IPS-15b (cell line): Measurements from ENCODE around the gene ITGB5.

Source experiments
- H3K27me3 ChIP-seq: one replicate; pipeline ENCODE4 v1.6.1; 2013; ENCODE audit warnings: low read length; ENCODE audit not compliant: control insufficient read depth, insufficient read depth
- H3K36me3 ChIP-seq: one replicate; pipeline ENCODE4 v1.6.1; 2013; ENCODE audit warnings: low read length; ENCODE audit not compliant: control insufficient read depth, insufficient read depth
- H3K4me1 ChIP-seq: one replicate; pipeline ENCODE4 v1.6.1; 2013; ENCODE audit warnings: mild to moderate bottlenecking, low read length; ENCODE audit not compliant: control insufficient read depth, insufficient read depth
- H3K4me3 ChIP-seq: one replicate; pipeline ENCODE4 v1.5.1; 2013; ENCODE audit warnings: low read depth, low read length
- H3K9ac ChIP-seq: one replicate; pipeline ENCODE4 v1.6.1; 2013; ENCODE audit warnings: low read depth, mild to moderate bottlenecking, low read length
- H3K9me3 ChIP-seq: one replicate; pipeline ENCODE4 v1.6.1; 2013; ENCODE audit warnings: mild to moderate bottlenecking, low read length; ENCODE audit not compliant: control insufficient read depth, insufficient read depth

The ITGB5 gene

GRCh38 chr3:124878561-124879336 is 8.4 kb downstream of the ITGB5 start:
- Histone ChIP-seq H3K36me3 (peaks cover 4% of the 10 kb centered on the region), H3K4me3 (no peak overlapping the region), H3K9me3 (no peaks in the 10 kb centered on the region), H3K4me1 (peaks cover 18% of the 10 kb centered on the region), H3K9ac (no peak overlapping the region), H3K27me3 (no peaks in the 10 kb centered on the region)

GRCh38 chr3:124877674-124878073 is 9.5 kb downstream of the ITGB5 start:
- H3K27me3 ChIP-seq, result no peaks in the 10 kb centered on the region
- H3K36me3 ChIP-seq, result peaks cover 4% of the 10 kb centered on the region
- H3K9ac ChIP-seq, result no peak overlapping the region
- no peaks in the 10 kb centered on the region for H3K9me3 ChIP-seq
- peaks cover 12% of the 10 kb centered on the region for H3K4me1 ChIP-seq
- no peak overlapping the region for H3K4me3 ChIP-seq

- H3K27me3 ChIP-seq, result no peaks in the 10 kb centered on the region
- H3K9me3 ChIP-seq, result no peaks in the 10 kb centered on the region
- peak overlapping the region; percentile 9 for H3K9ac ChIP-seq
- H3K36me3 ChIP-seq, result peaks cover 2% of the 10 kb centered on the region
- H3K4me3 ChIP-seq, result no peak overlapping the region
- peaks cover 8% of the 10 kb centered on the region for H3K4me1 ChIP-seq
These were observed 10.7 kb downstream of the ITGB5 start for GRCh38 chr3:124876401-124876878.

- Histone ChIP-seq H3K4me1 (peaks cover 8% of the 10 kb centered on the region), H3K27me3 (no peaks in the 10 kb centered on the region), H3K36me3 (peaks cover 2% of the 10 kb centered on the region), H3K4me3 (no peak overlapping the region), H3K9ac (no peak overlapping the region), H3K9me3 (no peaks in the 10 kb centered on the region)
These were observed 13.9 kb downstream of the ITGB5 start for GRCh38 chr3:124873226-124873625.

GRCh38 chr3:124867511-124867910 is 19.7 kb downstream of the ITGB5 start:
- Histone ChIP-seq H3K9ac (no peak overlapping the region), H3K27me3 (no peaks in the 10 kb centered on the region), H3K9me3 (no peaks in the 10 kb centered on the region), H3K4me1 (no peaks in the 10 kb centered on the region), H3K36me3 (no peaks in the 10 kb centered on the region), H3K4me3 (no peak overlapping the region)

GRCh38 chr3:124862006-124862405 is 25.2 kb downstream of the ITGB5 start:
- Histone ChIP-seq H3K36me3 (peaks cover 5% of the 10 kb centered on the region), H3K27me3 (no peaks in the 10 kb centered on the region), H3K4me3 (no peak overlapping the region), H3K4me1 (peaks cover 4% of the 10 kb centered on the region), H3K9ac (no peak overlapping the region), H3K9me3 (no peaks in the 10 kb centered on the region)

- Histone ChIP-seq H3K36me3 (peaks cover 5% of the 10 kb centered on the region), H3K4me3 (no peak overlapping the region), H3K4me1 (peaks cover 4% of the 10 kb centered on the region)
These were observed 26.1 kb downstream of the ITGB5 start for GRCh38 chr3:124861041-124861440.

GRCh38 chr3:124860599-124860998 is 26.6 kb downstream of the ITGB5 start:
- H3K9ac ChIP-seq, result no peak overlapping the region
- H3K4me3 ChIP-seq, result no peak overlapping the region
- no peaks in the 10 kb centered on the region for H3K27me3 ChIP-seq
- H3K9me3 ChIP-seq, result no peaks in the 10 kb centered on the region
- H3K36me3 ChIP-seq, result peaks cover 6% of the 10 kb centered on the region
- H3K4me1 ChIP-seq, result peaks cover 4% of the 10 kb centered on the region

More at GRCh38 chr3:124861041-124861440, 26.1 kb downstream of the ITGB5 start:
- no peaks in the 10 kb centered on the region for H3K27me3 ChIP-seq
- no peak overlapping the region for H3K9ac ChIP-seq
- H3K9me3 ChIP-seq, result no peaks in the 10 kb centered on the region

- no peak overlapping the region for H3K4me3 ChIP-seq
- H3K4me1 ChIP-seq, result peaks cover 4% of the 10 kb centered on the region
- no peak overlapping the region for H3K9ac ChIP-seq
- no peaks in the 10 kb centered on the region for H3K9me3 ChIP-seq
- peaks cover 8% of the 10 kb centered on the region for H3K36me3 ChIP-seq
- H3K27me3 ChIP-seq, result no peaks in the 10 kb centered on the region
These were observed 28.1 kb downstream of the ITGB5 start for GRCh38 chr3:124859025-124859424.

- H3K9me3 ChIP-seq, result no peaks in the 10 kb centered on the region
- peaks cover 4% of the 10 kb centered on the region for H3K4me1 ChIP-seq
- no peak overlapping the region for H3K9ac ChIP-seq
- H3K4me3 ChIP-seq, result no peak overlapping the region
- H3K27me3 ChIP-seq, result no peaks in the 10 kb centered on the region
- peaks cover 8% of the 10 kb centered on the region for H3K36me3 ChIP-seq
These were observed 28.9 kb downstream of the ITGB5 start for GRCh38 chr3:124858275-124858674.

GRCh38 chr3:124856677-124857076 is 30.5 kb downstream of the ITGB5 start:
- Histone ChIP-seq H3K4me1 (peaks cover 4% of the 10 kb centered on the region), H3K9ac (no peak overlapping the region), H3K4me3 (no peak overlapping the region), H3K36me3 (peaks cover 3% of the 10 kb centered on the region), H3K27me3 (no peaks in the 10 kb centered on the region), H3K9me3 (no peaks in the 10 kb centered on the region)

GRCh38 chr3:124854009-124854408 is 33.2 kb downstream of the ITGB5 start:
- H3K9me3 ChIP-seq, result no peaks in the 10 kb centered on the region
- no peak overlapping the region for H3K9ac ChIP-seq
- H3K4me3 ChIP-seq, result no peak overlapping the region
- no peaks in the 10 kb centered on the region for H3K27me3 ChIP-seq
- H3K36me3 ChIP-seq, result peaks cover 3% of the 10 kb centered on the region
- H3K4me1 ChIP-seq, result peaks cover 4% of the 10 kb centered on the region
